Left hindlimb (tissue), 1 donor: ENCODE data around the gene NCAN.

Source experiments
- DNase-seq: peaks from one replicate; pipeline ENCODE4 v3.0.0-alpha.2; 2018

The NCAN gene

DNA sequence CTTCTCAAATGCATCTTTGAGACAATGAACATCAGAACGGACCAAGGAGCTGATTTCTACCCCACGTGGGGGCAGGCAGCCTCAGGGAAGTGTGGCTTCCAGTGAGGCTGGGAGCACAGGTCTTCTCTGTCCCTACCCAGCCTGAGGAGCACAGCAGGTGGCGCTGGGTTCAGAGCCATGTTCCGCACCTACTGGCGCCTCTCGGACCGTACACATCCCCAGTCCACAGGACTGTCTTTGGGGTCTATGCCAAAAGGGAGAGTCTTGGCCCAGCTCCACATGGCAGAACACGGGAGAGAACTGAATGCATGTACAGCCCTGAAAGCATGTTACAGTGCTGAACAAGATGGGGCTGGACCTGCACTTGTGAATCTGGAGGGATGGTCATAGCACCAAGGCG is 86.0 kb downstream of the NCAN start:
- no peak for DNase-seq

DNA sequence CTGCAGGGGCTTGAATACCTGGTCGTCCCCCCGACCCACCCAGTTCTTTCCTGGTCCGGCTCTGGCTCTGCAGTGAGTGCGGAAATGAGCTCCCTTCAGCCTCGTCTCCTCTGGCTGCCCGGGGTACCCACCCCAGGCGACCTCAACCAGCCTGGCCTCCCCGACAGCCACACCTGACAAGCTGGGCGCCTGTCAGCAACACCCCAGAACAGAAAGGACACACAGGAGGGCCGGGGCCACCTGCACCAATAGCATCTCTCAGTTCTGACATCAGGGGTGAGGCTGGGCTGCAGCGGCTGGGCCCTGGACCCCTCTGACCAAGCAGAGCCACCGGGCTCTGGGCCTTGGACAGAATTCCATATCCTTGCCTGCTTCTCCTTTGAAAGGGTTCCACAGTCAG is 88.9 kb downstream of the NCAN start:
- no peak for DNase-seq
